HepG2 (cell line): ENCODE data around the gene S100Z. TPM values are rescaled to one million over a fixed set of nuclear protein-coding genes. Genes with fewer than 3 reads are reported as not detected.

Source experiments
- DNMT1 ChIP-seq: sonication (generic); formaldehyde crosslinking; IDR thresholded peaks from 2 replicates; pipeline ENCODE4 v1.5.1; 2020; ENCODE audit warnings: mild to moderate bottlenecking, missing genetic modification reagents
- ELF1 ChIP-seq: sonication (generic); formaldehyde crosslinking; IDR thresholded peaks from 2 replicates; pipeline ENCODE4 v1.4.0; 2020; ENCODE audit warnings: missing genetic modification reagents
- KDM6A ChIP-seq: IDR thresholded peaks from 2 replicates; pipeline ENCODE4 v1.6.1; 2016; ENCODE audit warnings: low read depth
- PLRG1 ChIP-seq: fragments of 450-650 bp; conservative IDR thresholded peaks from 2 replicates; pipeline ENCODE4 v1.6.1; 2016
- RARA ChIP-seq: IDR thresholded peaks from 2 replicates; pipeline ENCODE4 v1.6.1; 2016; ENCODE audit warnings: missing genetic modification reagents, missing compliant biosample characterization
- SMAD1 ChIP-seq: sonication (generic); formaldehyde crosslinking; IDR thresholded peaks from 2 replicates; pipeline ENCODE4 v1.4.0; 2020; ENCODE audit warnings: missing genetic modification reagents, low read depth, mild to moderate bottlenecking, borderline replicate concordance
- SNRNP70 ChIP-seq: fragments of 200-400 bp; formaldehyde crosslinking; IDR thresholded peaks from 2 replicates; pipeline ENCODE4 v1.6.1; 2017; ENCODE audit warnings: mild to moderate bottlenecking, low read depth, low read length, moderate library complexity
- TMF1 ChIP-seq: sonication (generic); formaldehyde crosslinking; IDR thresholded peaks from 2 replicates; pipeline ENCODE4 v1.8.1; 2022; ENCODE audit warnings: low read depth, missing genetic modification reagents
- ZFP62 ChIP-seq: sonication (generic); formaldehyde crosslinking; IDR thresholded peaks from 2 replicates; pipeline ENCODE4 v1.4.0; 2020; ENCODE audit warnings: missing genetic modification reagents
- ZNF34 ChIP-seq: sonication (generic); formaldehyde crosslinking; IDR thresholded peaks from 2 replicates; pipeline ENCODE4 v1.4.0; 2020; ENCODE audit warnings: mild to moderate bottlenecking, missing genetic modification reagents, borderline replicate concordance
- ZNF431 ChIP-seq: sonication (generic); formaldehyde crosslinking; IDR thresholded peaks from 2 replicates; pipeline ENCODE4 v1.9.0; 2022; ENCODE audit warnings: missing genetic modification reagents, low read depth, mild to moderate bottlenecking, borderline replicate concordance
- ZNF710 ChIP-seq: sonication (generic); formaldehyde crosslinking; IDR thresholded peaks from 2 replicates; pipeline ENCODE4 v1.5.0; 2020; ENCODE audit warnings: mild to moderate bottlenecking, missing genetic modification reagents, borderline replicate concordance
- polyA plus RNA-seq, 8 experiments: library from polyadenylated mRNA; depleted of rRNA in 3 of 8; stranded (reverse) in 7 of 8; unstranded in 1 of 8; fragments of >200 nt; fragmentation: Illumina TruSeq in 4 of 8; extraction: Trizol in 4 of 8; gene quantifications; 2 replicates each; pipeline versions ENCODE4 v1.2.1 to v1.2.3, GENCODE V29; 2011 to 2016; ENCODE audit warnings: low read depth in 4 of 8, missing spikeins in 1 of 8, mixed read lengths in 1 of 8; ENCODE audit not compliant: insufficient read depth in 1 of 8
- total RNA-seq, 5 experiments: library from RNA; depleted of rRNA; stranded (reverse); fragments of >200 nt; fragmentation: Illumina TruSeq; extraction: Trizol; gene quantifications; 2 replicates each; pipeline ENCODE4 v1.2.3, GENCODE V29; 2016; ENCODE audit warnings: low read depth in 1 of 5
- TF ChIP-seq, protein P1 (sequence below): sonication (generic); formaldehyde crosslinking; IDR thresholded peaks from 2 replicates; pipeline ENCODE4 v1.9.0; 2021; ENCODE audit warnings: mild to moderate bottlenecking, missing genetic modification reagents
- TF ChIP-seq, protein P2 (sequence below): IDR thresholded peaks from 2 replicates; pipeline ENCODE4 v1.6.1; 2016; ENCODE audit warnings: low read depth, missing genetic modification reagents, missing compliant biosample characterization

Gene S100Z
- total and polyA plus RNA-seq, 2 of the 13 experiments (the other 11 are each of a cell fraction or from before 2014, with no cell fraction given), result 0.22 TPM; not detected in 1

DNA sequence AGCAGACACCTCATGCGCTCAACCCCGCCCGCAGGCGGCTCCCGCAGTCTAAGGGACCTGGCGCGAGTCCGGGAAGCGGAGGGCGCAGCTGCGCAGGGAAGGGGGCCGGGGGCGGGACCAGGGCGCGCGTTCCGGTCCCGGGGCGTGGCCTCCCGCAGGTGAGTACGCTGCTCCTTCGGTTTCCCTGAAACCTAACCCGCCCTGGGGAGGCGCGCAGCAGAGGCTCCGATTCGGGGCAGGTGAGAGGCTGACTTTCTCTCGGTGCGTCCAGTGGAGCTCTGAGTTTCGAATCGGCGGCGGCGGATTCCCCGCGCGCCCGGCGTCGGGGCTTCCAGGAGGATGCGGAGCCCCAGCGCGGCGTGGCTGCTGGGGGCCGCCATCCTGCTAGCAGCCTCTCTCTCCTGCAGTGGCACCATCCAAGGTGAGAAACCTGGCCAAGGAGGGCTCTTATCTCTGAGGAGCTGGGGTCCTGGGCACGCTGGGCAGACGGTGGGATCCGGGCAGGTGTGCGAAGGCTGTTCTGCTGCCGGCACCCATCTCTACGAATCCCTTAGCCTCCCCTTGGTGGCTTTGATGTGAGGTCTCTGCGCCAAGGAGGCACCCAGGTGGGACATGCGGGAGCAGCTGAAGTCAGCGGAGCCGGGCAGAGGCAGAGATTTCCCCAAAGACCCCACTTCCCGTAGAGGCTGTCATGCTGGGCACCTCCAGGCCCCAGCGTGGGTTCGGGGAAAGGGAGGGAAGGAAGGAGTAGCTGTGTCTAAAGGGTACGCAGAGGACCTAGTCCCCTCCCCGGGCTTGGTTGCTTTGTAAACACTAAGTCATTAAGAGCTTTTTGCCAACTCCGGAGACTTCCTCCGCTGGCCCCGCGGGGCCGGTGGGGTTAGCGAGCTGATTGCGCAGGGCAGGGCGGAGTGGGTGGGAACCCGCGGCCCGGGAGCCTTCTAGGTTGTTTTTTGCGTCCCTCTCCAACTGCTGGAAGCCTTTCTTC lies 30.7 kb upstream of the S100Z start, which contains the start of gene F2RL1 (continued):
- TF ChIP-seq ZNF431 (CRISPR knock-in tag) (no peak), SMAD1 (no peak), TMF1 (CRISPR knock-in tag) (0 out of 2 replicates have a peak, but pooled peaks have one; percentile 32), PLRG1 (no peak), DNMT1 (no peak), KDM6A (no peak), ZNF710 (CRISPR knock-in tag) (0 out of 2 replicates have a peak, but pooled peaks have one; percentile 19), ELF1 (CRISPR knock-in tag) (0 out of 2 replicates have a peak, but pooled peaks have one; percentile 20), SNRNP70 (no peak), RARA (CRISPR knock-in tag) (no peak), ZNF34 (CRISPR knock-in tag) (no peak), ZFP62 (CRISPR knock-in tag) (no peak)
- TF ChIP-seq, protein P1, sequence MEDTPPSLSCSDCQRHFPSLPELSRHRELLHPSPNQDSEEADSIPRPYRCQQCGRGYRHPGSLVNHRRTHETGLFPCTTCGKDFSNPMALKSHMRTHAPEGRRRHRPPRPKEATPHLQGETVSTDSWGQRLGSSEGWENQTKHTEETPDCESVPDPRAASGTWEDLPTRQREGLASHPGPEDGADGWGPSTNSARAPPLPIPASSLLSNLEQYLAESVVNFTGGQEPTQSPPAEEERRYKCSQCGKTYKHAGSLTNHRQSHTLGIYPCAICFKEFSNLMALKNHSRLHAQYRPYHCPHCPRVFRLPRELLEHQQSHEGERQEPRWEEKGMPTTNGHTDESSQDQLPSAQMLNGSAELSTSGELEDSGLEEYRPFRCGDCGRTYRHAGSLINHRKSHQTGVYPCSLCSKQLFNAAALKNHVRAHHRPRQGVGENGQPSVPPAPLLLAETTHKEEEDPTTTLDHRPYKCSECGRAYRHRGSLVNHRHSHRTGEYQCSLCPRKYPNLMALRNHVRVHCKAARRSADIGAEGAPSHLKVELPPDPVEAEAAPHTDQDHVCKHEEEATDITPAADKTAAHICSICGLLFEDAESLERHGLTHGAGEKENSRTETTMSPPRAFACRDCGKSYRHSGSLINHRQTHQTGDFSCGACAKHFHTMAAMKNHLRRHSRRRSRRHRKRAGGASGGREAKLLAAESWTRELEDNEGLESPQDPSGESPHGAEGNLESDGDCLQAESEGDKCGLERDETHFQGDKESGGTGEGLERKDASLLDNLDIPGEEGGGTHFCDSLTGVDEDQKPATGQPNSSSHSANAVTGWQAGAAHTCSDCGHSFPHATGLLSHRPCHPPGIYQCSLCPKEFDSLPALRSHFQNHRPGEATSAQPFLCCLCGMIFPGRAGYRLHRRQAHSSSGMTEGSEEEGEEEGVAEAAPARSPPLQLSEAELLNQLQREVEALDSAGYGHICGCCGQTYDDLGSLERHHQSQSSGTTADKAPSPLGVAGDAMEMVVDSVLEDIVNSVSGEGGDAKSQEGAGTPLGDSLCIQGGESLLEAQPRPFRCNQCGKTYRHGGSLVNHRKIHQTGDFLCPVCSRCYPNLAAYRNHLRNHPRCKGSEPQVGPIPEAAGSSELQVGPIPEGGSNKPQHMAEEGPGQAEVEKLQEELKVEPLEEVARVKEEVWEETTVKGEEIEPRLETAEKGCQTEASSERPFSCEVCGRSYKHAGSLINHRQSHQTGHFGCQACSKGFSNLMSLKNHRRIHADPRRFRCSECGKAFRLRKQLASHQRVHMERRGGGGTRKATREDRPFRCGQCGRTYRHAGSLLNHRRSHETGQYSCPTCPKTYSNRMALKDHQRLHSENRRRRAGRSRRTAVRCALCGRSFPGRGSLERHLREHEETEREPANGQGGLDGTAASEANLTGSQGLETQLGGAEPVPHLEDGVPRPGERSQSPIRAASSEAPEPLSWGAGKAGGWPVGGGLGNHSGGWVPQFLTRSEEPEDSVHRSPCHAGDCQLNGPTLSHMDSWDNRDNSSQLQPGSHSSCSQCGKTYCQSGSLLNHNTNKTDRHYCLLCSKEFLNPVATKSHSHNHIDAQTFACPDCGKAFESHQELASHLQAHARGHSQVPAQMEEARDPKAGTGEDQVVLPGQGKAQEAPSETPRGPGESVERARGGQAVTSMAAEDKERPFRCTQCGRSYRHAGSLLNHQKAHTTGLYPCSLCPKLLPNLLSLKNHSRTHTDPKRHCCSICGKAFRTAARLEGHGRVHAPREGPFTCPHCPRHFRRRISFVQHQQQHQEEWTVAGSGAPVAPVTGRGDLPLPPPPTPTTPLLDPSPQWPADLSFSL, result no peak
- TF ChIP-seq, protein P2, sequence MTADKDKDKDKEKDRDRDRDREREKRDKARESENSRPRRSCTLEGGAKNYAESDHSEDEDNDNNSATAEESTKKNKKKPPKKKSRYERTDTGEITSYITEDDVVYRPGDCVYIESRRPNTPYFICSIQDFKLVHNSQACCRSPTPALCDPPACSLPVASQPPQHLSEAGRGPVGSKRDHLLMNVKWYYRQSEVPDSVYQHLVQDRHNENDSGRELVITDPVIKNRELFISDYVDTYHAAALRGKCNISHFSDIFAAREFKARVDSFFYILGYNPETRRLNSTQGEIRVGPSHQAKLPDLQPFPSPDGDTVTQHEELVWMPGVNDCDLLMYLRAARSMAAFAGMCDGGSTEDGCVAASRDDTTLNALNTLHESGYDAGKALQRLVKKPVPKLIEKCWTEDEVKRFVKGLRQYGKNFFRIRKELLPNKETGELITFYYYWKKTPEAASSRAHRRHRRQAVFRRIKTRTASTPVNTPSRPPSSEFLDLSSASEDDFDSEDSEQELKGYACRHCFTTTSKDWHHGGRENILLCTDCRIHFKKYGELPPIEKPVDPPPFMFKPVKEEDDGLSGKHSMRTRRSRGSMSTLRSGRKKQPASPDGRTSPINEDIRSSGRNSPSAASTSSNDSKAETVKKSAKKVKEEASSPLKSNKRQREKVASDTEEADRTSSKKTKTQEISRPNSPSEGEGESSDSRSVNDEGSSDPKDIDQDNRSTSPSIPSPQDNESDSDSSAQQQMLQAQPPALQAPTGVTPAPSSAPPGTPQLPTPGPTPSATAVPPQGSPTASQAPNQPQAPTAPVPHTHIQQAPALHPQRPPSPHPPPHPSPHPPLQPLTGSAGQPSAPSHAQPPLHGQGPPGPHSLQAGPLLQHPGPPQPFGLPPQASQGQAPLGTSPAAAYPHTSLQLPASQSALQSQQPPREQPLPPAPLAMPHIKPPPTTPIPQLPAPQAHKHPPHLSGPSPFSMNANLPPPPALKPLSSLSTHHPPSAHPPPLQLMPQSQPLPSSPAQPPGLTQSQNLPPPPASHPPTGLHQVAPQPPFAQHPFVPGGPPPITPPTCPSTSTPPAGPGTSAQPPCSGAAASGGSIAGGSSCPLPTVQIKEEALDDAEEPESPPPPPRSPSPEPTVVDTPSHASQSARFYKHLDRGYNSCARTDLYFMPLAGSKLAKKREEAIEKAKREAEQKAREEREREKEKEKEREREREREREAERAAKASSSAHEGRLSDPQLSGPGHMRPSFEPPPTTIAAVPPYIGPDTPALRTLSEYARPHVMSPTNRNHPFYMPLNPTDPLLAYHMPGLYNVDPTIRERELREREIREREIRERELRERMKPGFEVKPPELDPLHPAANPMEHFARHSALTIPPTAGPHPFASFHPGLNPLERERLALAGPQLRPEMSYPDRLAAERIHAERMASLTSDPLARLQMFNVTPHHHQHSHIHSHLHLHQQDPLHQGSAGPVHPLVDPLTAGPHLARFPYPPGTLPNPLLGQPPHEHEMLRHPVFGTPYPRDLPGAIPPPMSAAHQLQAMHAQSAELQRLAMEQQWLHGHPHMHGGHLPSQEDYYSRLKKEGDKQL (CRISPR knock-in tag), result no peak
